A673 (cell line): ENCODE results near the gene ATP2B3. TPM values are rescaled to one million over a fixed set of nuclear protein-coding genes. Genes with fewer than 3 reads are reported as not detected.

ENCODE experiments used
- BruUV-seq: library from RNA; stranded (reverse); fragments of 400-500 nt; replicated peaks from 2 replicates; lab custom pipeline; 2021; lab: Mats Ljungman, UMichigan
- CTCF ChIA-PET: fragments of 300-600 bp; sonication (Branson Sonifier 250); formaldehyde crosslinking; loops from one replicate; lab custom pipeline; 2022; ENCODE audit warnings: antibody characterized with exemption; lab: Charles Lee
- POLR2A ChIA-PET: fragments of 300-600 bp; sonication (Branson Sonifier 250); formaldehyde crosslinking; loops from one replicate; lab custom pipeline; 2022; ENCODE audit warnings: antibody characterized with exemption; ENCODE audit not compliant: low non-redundant PET; lab: Charles Lee
- DNase-seq: peaks from one replicate; pipeline ENCODE4 v3.0.0-alpha.2; 2015; ENCODE audit warnings: low spot score
- H3K27ac ChIP-seq: fragments of 200-600 bp; sonication (generic); 2 replicates; pipeline ENCODE4 v1.5.1; 2016; ENCODE audit warnings: mixed run types, low read depth, mild to moderate bottlenecking, mixed read lengths, antibody characterized with exemption, low read length; ENCODE audit not compliant: poor library complexity, severe bottlenecking
- H3K27me3 ChIP-seq: fragments of 200-600 bp; sonication (generic); replicated peaks from 2 replicates; pipeline ENCODE4 v1.6.1; 2017; ENCODE audit warnings: mixed run types, low read depth, mild to moderate bottlenecking, mixed read lengths, antibody characterized with exemption, low read length; ENCODE audit not compliant: insufficient read depth, poor library complexity
- H3K36me3 ChIP-seq: fragments of 200-600 bp; sonication (generic); 2 replicates; pipeline ENCODE4 v1.6.1; 2016; ENCODE audit warnings: mixed run types, mild to moderate bottlenecking, mixed read lengths, antibody characterized with exemption, low read length; ENCODE audit not compliant: insufficient read depth, poor library complexity, severe bottlenecking
- H3K4me1 ChIP-seq: fragments of 200-600 bp; sonication (generic); 2 replicates; pipeline ENCODE4 v1.6.1; 2017; ENCODE audit warnings: mixed run types, mild to moderate bottlenecking, mixed read lengths, antibody characterized with exemption, low read length; ENCODE audit not compliant: insufficient read depth, poor library complexity, severe bottlenecking
- H3K4me3 ChIP-seq: fragments of 200-600 bp; sonication (generic); 2 replicates; pipeline ENCODE4 v1.5.1; 2016; ENCODE audit warnings: low read depth, mixed run types, mild to moderate bottlenecking, mixed read lengths, low read length; ENCODE audit not compliant: poor library complexity, severe bottlenecking
- H3K9me3 ChIP-seq: fragments of 200-600 bp; sonication (generic); 2 replicates; pipeline ENCODE4 v1.6.1; 2016; ENCODE audit warnings: mixed run types, low read depth, mild to moderate bottlenecking, mixed read lengths, antibody characterized with exemption, low read length; ENCODE audit not compliant: poor library complexity, severe bottlenecking
- CTCF ChIP-seq: fragments of 300-800, 200-600 bp; sonication (generic); conservative IDR thresholded peaks from 2 replicates; pipeline ENCODE4 v1.5.1; 2017; ENCODE audit warnings: low read depth, mild to moderate bottlenecking, antibody characterized with exemption, low read length, moderate library complexity, mixed read lengths
- EZH2 ChIP-seq: fragments of 200-600 bp; sonication (generic); IDR thresholded peaks from 2 replicates; pipeline ENCODE4 v1.6.1; 2017; ENCODE audit warnings: borderline replicate concordance, low read depth, mild to moderate bottlenecking, mixed read lengths, antibody characterized with exemption, low read length; ENCODE audit not compliant: poor library complexity, severe bottlenecking
- intact Hi-C: fragments of 100-400 bp; cut with micrococcal nuclease; formaldehyde crosslinking; loops from one replicate; pipeline ENCODE4 v1.10.0; 2022; ENCODE audit not compliant: unreplicated experiment
- total RNA-seq: library from RNA; stranded (reverse); gene quantifications from 2 replicates; pipeline ENCODE4 v1.2.3, GENCODE V29; 2021

ATP2B3 gene
- total RNA-seq, 1 experiment from 2014 or later, result 0.11 TPM

DNA sequence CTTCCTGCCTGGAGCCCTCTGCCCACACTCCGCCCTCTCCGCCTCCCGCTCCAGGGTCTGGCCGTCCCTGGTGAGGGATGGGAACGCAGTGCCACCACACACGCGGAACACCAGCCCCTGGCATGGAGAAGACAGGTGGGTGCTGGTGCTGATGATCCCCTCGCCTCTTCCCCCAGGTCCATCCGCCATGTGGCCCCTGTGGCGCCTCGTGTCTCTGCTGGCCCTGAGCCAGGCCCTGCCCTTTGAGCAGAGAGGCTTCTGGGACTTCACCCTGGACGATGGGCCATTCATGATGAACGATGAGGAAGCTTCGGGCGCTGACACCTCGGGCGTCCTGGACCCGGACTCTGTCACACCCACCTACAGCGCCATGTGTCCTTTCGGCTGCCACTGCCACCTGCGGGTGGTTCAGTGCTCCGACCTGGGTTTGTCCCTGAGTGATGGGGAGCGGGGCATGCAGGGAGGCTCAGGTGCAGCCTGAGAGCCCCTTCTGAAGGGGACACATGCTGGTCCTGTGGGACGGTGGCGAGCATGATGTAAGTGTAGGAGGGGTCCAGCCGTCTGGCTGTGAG lies 12.9 kb upstream of the ATP2B3 start:
- Histone ChIP-seq H3K27me3 (no peaks in the 10 kb centered on the region), H3K9me3 (no peaks in the 10 kb centered on the region), H3K27ac (no peak overlapping the region), H3K4me3 (no peak overlapping the region), H3K4me1 (no peaks in the 10 kb centered on the region), H3K36me3 (no peaks in the 10 kb centered on the region)
- no peak for DNase-seq
- CTCF ChIA-PET, result no interaction called here
- TF ChIP-seq CTCF, result no peak
- no peak for TF ChIP-seq EZH2
- POLR2A ChIA-PET, result no interaction called here
- intact Hi-C loops, result loop anchor here (10.0 kb wide), 1 partner anchor 470 kb away; no protein-coding TSS in a partner anchor
- no TSS peak for BruUV-seq

GRCh38 chrX:153505361-153505760 lies 12.1 kb upstream of the ATP2B3 start:
- no TSS peak for BruUV-seq

GRCh38 chrX:153507484-153508178 lies 9.8 kb upstream of the ATP2B3 start:
- CTCF ChIA-PET, result interaction anchor here (0.6 to 1.9 kb wide), 5 partner anchors 10 to 47 kb away, joined by 3 to 13 read pairs (median 3); partner anchors contain the start of genes ATP2B3 and HAUS7
- intact Hi-C loops, result loop anchor here (1.0 to 10.0 kb wide), 3 partner anchors 36 to 473 kb away; no protein-coding TSS in a partner anchor
- peak; percentile 91 for TF ChIP-seq CTCF
- TF ChIP-seq EZH2, result no peak
- H3K27me3 ChIP-seq, result no peaks in the 10 kb centered on the region
- no peak overlapping the region for H3K4me3 ChIP-seq
- POLR2A ChIA-PET, result no interaction called here
- no TSS peak for BruUV-seq
- no peaks in the 10 kb centered on the region for H3K4me1 ChIP-seq
- peak; percentile 83 for DNase-seq
- no peak overlapping the region for H3K27ac ChIP-seq
- H3K36me3 ChIP-seq, result no peaks in the 10 kb centered on the region
- no peaks in the 10 kb centered on the region for H3K9me3 ChIP-seq

More at GRCh38 chrX:153505361-153505760, 12.1 kb upstream of the ATP2B3 start:
- no peaks in the 10 kb centered on the region for H3K9me3 ChIP-seq
- intact Hi-C loops, result loop anchor here (10.0 kb wide), 1 partner anchor 471 kb away; no protein-coding TSS in a partner anchor
- TF ChIP-seq EZH2 (no peak), CTCF (no peak)
- H3K27ac ChIP-seq, result no peak overlapping the region
- CTCF ChIA-PET, result interaction anchor here (0.6 kb wide), 1 partner anchor 72 kb away, joined by 3 read pairs; no protein-coding TSS in a partner anchor
- POLR2A ChIA-PET, result no interaction called here
- no peak for DNase-seq
- H3K4me1 ChIP-seq, result no peaks in the 10 kb centered on the region
- H3K27me3 ChIP-seq, result no peaks in the 10 kb centered on the region
- H3K4me3 ChIP-seq, result no peak overlapping the region
- H3K36me3 ChIP-seq, result no peaks in the 10 kb centered on the region
